ENCODE data around the gene PIK3R3. TPM values are rescaled to one million over a fixed set of nuclear protein-coding genes. Genes with fewer than 3 reads are reported as not detected.

PIK3R3 gene
- total and polyA plus RNA-seq, 7 donors: 2.4 to 11.6 (median 7.0) TPM

DNA sequence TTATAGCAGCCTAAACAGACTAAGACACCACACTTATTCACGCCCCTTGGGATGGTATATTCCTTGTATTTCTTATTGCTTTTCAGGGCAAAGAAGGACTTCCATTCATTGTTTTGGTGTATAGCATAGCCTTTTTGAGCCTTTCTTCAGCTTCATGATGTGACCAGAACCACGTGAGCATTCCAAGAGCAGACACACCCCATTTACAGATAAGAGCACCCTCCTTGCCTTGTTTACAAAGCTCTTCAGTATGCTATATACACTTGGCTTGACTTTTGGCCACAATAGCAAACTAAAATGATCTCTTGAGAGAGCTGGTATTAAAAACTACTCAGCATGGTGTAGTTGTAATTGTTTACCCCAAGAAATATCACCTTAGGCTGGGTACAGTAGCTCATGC, 78.7 kb downstream of the PIK3R3 start:
- 30 to 78% methylated on average over 2 of the region's 2 CpGs for WGBS, 2 donors
- no peak for DNase-seq
- intact Hi-C loops (cut with DNase I): no loop called here

DNA sequence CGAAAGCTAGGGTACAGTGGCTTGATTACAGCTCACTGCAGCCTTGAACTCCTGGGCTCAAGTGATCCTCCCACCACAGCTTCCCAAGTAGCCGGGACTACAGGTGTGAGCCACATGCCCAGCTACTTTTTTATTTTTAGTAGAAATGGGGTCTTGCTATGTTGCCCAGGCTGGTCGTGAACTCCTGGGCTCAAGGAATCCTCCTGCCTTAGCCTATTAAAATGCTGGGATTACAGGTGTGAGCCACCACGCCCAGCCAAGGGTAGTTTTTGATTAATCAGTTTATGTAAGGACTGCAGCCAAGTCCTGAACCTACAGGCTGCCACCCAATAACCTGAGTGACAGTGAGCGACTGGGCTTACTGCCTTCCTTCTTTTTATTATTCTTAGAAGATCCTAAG, 88.3 kb downstream of the PIK3R3 start:
- intact Hi-C loops (cut with DNase I): no loop called here

More for the DNA sequence above, 78.7 kb downstream of the PIK3R3 start:
- Histone ChIP-seq H3K4me1 (no peaks in the 10 kb centered on the region), H3K4me3 (no peak overlapping the region), H3K27me3 (no peaks in the 10 kb centered on the region), H3K36me3 (no peaks in the 10 kb centered on the region), H3K27ac (no peak overlapping the region), H3K9me3 (no peaks in the 10 kb centered on the region)
- TF ChIP-seq POLR2A (IDR thresholded peaks at IDR 0.05) (no peak), EP300 (IDR thresholded peaks at IDR 0.05) (no peak), POLR2AphosphoS5 (IDR thresholded peaks at IDR 0.05) (no peak)
- TF ChIP-seq, protein P1, sequence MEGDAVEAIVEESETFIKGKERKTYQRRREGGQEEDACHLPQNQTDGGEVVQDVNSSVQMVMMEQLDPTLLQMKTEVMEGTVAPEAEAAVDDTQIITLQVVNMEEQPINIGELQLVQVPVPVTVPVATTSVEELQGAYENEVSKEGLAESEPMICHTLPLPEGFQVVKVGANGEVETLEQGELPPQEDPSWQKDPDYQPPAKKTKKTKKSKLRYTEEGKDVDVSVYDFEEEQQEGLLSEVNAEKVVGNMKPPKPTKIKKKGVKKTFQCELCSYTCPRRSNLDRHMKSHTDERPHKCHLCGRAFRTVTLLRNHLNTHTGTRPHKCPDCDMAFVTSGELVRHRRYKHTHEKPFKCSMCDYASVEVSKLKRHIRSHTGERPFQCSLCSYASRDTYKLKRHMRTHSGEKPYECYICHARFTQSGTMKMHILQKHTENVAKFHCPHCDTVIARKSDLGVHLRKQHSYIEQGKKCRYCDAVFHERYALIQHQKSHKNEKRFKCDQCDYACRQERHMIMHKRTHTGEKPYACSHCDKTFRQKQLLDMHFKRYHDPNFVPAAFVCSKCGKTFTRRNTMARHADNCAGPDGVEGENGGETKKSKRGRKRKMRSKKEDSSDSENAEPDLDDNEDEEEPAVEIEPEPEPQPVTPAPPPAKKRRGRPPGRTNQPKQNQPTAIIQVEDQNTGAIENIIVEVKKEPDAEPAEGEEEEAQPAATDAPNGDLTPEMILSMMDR (IDR thresholded peaks at IDR 0.05): no peak

DNA sequence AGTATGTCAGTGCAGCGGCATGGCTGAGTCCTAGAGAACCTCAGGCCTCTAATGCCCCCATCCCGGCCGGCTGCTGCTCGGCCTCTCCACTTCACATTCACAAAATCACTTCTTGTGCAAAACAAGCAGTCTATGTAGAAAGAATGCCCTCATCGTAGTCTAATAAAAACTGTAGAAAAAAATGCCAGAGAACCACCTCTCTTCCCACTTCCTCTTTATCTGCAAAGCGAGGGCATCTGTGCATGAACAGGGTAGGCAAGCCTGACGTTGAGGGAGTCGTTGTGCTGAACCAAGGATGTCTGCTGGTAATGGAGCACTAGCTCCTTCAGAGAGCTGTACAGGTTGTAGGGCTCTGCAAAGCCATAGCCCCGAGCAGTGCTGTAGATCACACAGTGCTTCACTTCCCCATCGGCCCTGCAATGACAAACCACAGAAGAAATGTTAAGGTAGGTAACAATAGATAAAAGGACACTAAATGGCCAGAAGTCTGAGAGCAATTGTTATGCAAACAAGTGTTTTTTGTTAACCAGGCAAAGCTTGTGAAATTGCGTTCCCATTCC, 88.9 kb downstream of the PIK3R3 start:
- no peak for TF ChIP-seq EP300 (IDR thresholded peaks at IDR 0.05)
- TF ChIP-seq, protein P1 (IDR thresholded peaks at IDR 0.05): no peak
- TF ChIP-seq POLR2A (IDR thresholded peaks at IDR 0.05): no peak
- TF ChIP-seq POLR2AphosphoS5 (IDR thresholded peaks at IDR 0.05): no peak
- no peaks in the 10 kb centered on the region for H3K27me3 ChIP-seq
- no peaks in the 10 kb centered on the region for H3K9me3 ChIP-seq
- H3K4me3 ChIP-seq: no peak overlapping the region
- peaks cover 0 to 6% (median 0%) of the 10 kb centered on the region in 4 donors for H3K4me1 ChIP-seq
- no peaks in the 10 kb centered on the region for H3K36me3 ChIP-seq
- DNase-seq: peak; percentile 43
- no peak overlapping the region for H3K27ac ChIP-seq
- intact Hi-C loops (cut with DNase I): no loop called here
- WGBS, 2 donors: 52 to 77% methylated on average over 11 of the region's 11 CpGs

More for the DNA sequence above, 88.3 kb downstream of the PIK3R3 start:
- no peaks in the 10 kb centered on the region for H3K27me3 ChIP-seq
- TF ChIP-seq, protein P1 (IDR thresholded peaks at IDR 0.05): no peak
- no peak for TF ChIP-seq EP300 (IDR thresholded peaks at IDR 0.05)
- TF ChIP-seq POLR2A (IDR thresholded peaks at IDR 0.05): no peak
- TF ChIP-seq POLR2AphosphoS5 (IDR thresholded peaks at IDR 0.05): no peak
- no peaks in the 10 kb centered on the region for H3K9me3 ChIP-seq
- no peak overlapping the region for H3K27ac ChIP-seq
- H3K4me3 ChIP-seq: no peak overlapping the region
- no peaks in the 10 kb centered on the region for H3K36me3 ChIP-seq
- peak; percentile 21 for DNase-seq
- 76 to 88% methylated on average over 5 of the region's 5 CpGs for whole genome bisulfite sequencing, 2 donors
- peaks cover 0 to 6% (median 0%) of the 10 kb centered on the region in 4 donors for H3K4me1 ChIP-seq

DNA sequence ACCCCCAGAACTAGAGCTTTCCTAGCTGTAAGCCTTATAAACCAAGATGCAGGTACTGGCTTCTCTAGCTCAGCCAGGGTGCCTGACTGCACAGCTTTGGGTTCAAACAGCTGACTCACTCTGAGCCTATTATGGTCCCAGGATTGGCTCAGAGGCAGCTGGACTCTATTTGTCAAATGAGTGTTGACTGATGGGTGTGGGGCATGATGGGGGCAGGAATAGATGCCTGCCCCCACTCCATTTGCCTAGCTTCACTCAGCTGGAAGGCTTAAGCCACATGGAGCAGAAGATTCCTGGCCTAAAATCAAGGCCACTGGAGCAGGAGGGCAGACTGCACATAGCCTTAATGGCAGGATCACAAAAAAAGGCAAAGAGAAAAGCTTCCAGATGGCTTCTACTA, 90.5 kb downstream of the PIK3R3 start:
- intact Hi-C loops (cut with DNase I): no loop called here
- no peak for TF ChIP-seq POLR2AphosphoS5 (IDR thresholded peaks at IDR 0.05)
- no peak for TF ChIP-seq EP300 (IDR thresholded peaks at IDR 0.05)
- TF ChIP-seq, protein P1 (IDR thresholded peaks at IDR 0.05): no peak
- TF ChIP-seq POLR2A (IDR thresholded peaks at IDR 0.05): no peak
- Histone ChIP-seq H3K4me1 (peaks cover 0 to 6% (median 2%) of the 10 kb centered on the region in 4 donors), H3K27me3 (no peaks in the 10 kb centered on the region), H3K27ac (no peak overlapping the region), H3K9me3 (no peaks in the 10 kb centered on the region), H3K4me3 (no peak overlapping the region), H3K36me3 (no peaks in the 10 kb centered on the region)
- DNase-seq: no peak

DNA sequence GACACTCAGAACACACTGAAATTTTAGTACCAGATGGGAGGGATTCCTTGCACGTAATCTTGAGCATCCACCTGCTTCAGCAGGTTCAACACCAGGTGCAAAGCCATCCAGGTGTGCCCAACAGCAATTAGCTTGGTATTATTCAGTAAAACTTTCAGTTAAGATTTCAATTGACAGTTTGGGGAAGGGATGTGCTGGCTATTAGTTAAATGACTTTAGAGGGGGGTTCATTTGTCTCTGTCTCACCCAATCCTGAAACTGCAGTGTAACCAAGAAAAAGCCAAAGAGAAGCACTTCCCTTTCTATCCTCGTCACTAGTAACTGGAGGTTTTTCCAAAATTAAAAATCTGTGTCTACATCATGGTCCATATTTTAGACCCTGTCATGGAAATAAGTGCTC, 90.9 kb downstream of the PIK3R3 start:
- H3K36me3 ChIP-seq: no peaks in the 10 kb centered on the region
- TF ChIP-seq EP300 (IDR thresholded peaks at IDR 0.05) (no peak), POLR2A (IDR thresholded peaks at IDR 0.05) (no peak), POLR2AphosphoS5 (IDR thresholded peaks at IDR 0.05) (no peak)
- TF ChIP-seq, protein P1 (IDR thresholded peaks at IDR 0.05): no peak
- intact Hi-C loops (cut with DNase I): no loop called here
- DNase-seq: no peak
- H3K4me1 ChIP-seq: peaks cover 0 to 9% (median 4%) of the 10 kb centered on the region in 4 donors
- 77 to 79% methylated on average over 2 of the region's 2 CpGs for WGBS, 2 donors
- no peak overlapping the region for H3K27ac ChIP-seq
- no peak overlapping the region for H3K4me3 ChIP-seq
- no peaks in the 10 kb centered on the region for H3K9me3 ChIP-seq
- H3K27me3 ChIP-seq: no peaks in the 10 kb centered on the region
